Activated T-cell treated with anti-CD3 and anti-CD28 coated beads, Interleukin-2, amount 50 U/mL, for 24 hours (primary cell): ENCODE results near the gene ALDH2.
A peak's percentile ranks its signal among the peaks of the same experiment; 100 is the strongest.
"Not testable (repeated sequence)": the region's sequence is repeated elsewhere in the genome, so short reads cannot be mapped to it uniquely, and the experiment has no call there.

ENCODE experiments used
- DNase-seq: peaks from one replicate; pipeline ENCODE4 v3.0.0-alpha.2; 2020
- H3K27ac Mint-ChIP-seq: 2 replicates; pipeline ENCODE4 v1.8.0; 2020; ENCODE audit warnings: mild to moderate bottlenecking, mixed read lengths
- H3K27me3 Mint-ChIP-seq: 2 replicates; pipeline ENCODE4 v1.8.0; 2020; ENCODE audit warnings: mixed read lengths
- H3K36me3 Mint-ChIP-seq: 2 replicates; pipeline ENCODE4 v1.8.0; 2020; ENCODE audit warnings: low read depth, mixed read lengths
- H3K4me1 Mint-ChIP-seq: 2 replicates; pipeline ENCODE4 v1.8.0; 2020; ENCODE audit warnings: low read depth, mixed read lengths
- H3K4me3 Mint-ChIP-seq: 2 replicates; pipeline ENCODE4 v1.8.0; 2020; ENCODE audit warnings: mild to moderate bottlenecking, moderate library complexity, mixed read lengths
- H3K9me3 Mint-ChIP-seq: 2 replicates; pipeline ENCODE4 v1.8.0; 2020; ENCODE audit warnings: mixed read lengths

ALDH2 gene

GRCh38 chr12:111789779-111790178 lies 23.0 kb downstream of the ALDH2 start:
- Mint-ChIP-seq H3K9me3 (no peaks in the 10 kb centered on the region), H3K4me1 (no peaks in the 10 kb centered on the region), H3K4me3 (no peak overlapping the region), H3K36me3 (no peaks in the 10 kb centered on the region), H3K27me3 (no peaks in the 10 kb centered on the region), H3K27ac (no peak overlapping the region)
- DNase-seq, result no peak

- H3K27me3 Mint-ChIP-seq, result no peaks in the 10 kb centered on the region
- H3K36me3 Mint-ChIP-seq, result no peaks in the 10 kb centered on the region
- no peak overlapping the region for H3K4me3 Mint-ChIP-seq
- H3K27ac Mint-ChIP-seq, result no peak overlapping the region
- no peaks in the 10 kb centered on the region for H3K4me1 Mint-ChIP-seq
- DNase-seq, result no peak
- no peaks in the 10 kb centered on the region for H3K9me3 Mint-ChIP-seq
Observed at GRCh38 chr12:111791507-111791906, 24.8 kb downstream of the ALDH2 start.

- no peaks in the 10 kb centered on the region for H3K4me1 Mint-ChIP-seq
- no peaks in the 10 kb centered on the region for H3K27me3 Mint-ChIP-seq
- H3K9me3 Mint-ChIP-seq, result no peaks in the 10 kb centered on the region
- no peak overlapping the region for H3K27ac Mint-ChIP-seq
- DNase-seq, result no peak
- no peaks in the 10 kb centered on the region for H3K36me3 Mint-ChIP-seq
- no peak overlapping the region for H3K4me3 Mint-ChIP-seq
Observed at GRCh38 chr12:111792155-111792855, 25.6 kb downstream of the ALDH2 start.

- Mint-ChIP-seq H3K4me3 (no peak overlapping the region), H3K27me3 (no peaks in the 10 kb centered on the region), H3K36me3 (no peaks in the 10 kb centered on the region), H3K27ac (no peak overlapping the region), H3K9me3 (no peaks in the 10 kb centered on the region), H3K4me1 (no peaks in the 10 kb centered on the region)
- DNase-seq, result no peak
Observed at GRCh38 chr12:111792856-111793235, 26.1 kb downstream of the ALDH2 start.

GRCh38 chr12:111798182-111798581 lies 31.4 kb downstream of the ALDH2 start:
- H3K4me1 Mint-ChIP-seq, result no peaks in the 10 kb centered on the region
- no peak for DNase-seq
- no peak overlapping the region for H3K27ac Mint-ChIP-seq
- no peak overlapping the region for H3K4me3 Mint-ChIP-seq
- no peaks in the 10 kb centered on the region for H3K36me3 Mint-ChIP-seq
- no peaks in the 10 kb centered on the region for H3K9me3 Mint-ChIP-seq
- no peaks in the 10 kb centered on the region for H3K27me3 Mint-ChIP-seq

GRCh38 chr12:111799758-111800157 lies 33.0 kb downstream of the ALDH2 start:
- H3K27ac Mint-ChIP-seq, result no peak overlapping the region
- H3K36me3 Mint-ChIP-seq, result no peaks in the 10 kb centered on the region
- no peak for DNase-seq
- no peaks in the 10 kb centered on the region for H3K27me3 Mint-ChIP-seq
- H3K4me1 Mint-ChIP-seq, result no peaks in the 10 kb centered on the region
- no peaks in the 10 kb centered on the region for H3K9me3 Mint-ChIP-seq
- H3K4me3 Mint-ChIP-seq, result no peak overlapping the region

GRCh38 chr12:111803038-111803626 lies 36.4 kb downstream of the ALDH2 start:
- Mint-ChIP-seq H3K36me3 (no peaks in the 10 kb centered on the region), H3K9me3 (no peaks in the 10 kb centered on the region), H3K27me3 (no peaks in the 10 kb centered on the region), H3K4me3 (no peak overlapping the region), H3K4me1 (no peaks in the 10 kb centered on the region), H3K27ac (no peak overlapping the region)
- DNase-seq, result no peak

GRCh38 chr12:111803851-111804250 lies 37.1 kb downstream of the ALDH2 start:
- DNase-seq, result no peak
- H3K36me3 Mint-ChIP-seq, result no peaks in the 10 kb centered on the region
- no peaks in the 10 kb centered on the region for H3K27me3 Mint-ChIP-seq
- H3K9me3 Mint-ChIP-seq, result no peaks in the 10 kb centered on the region
- H3K4me1 Mint-ChIP-seq, result no peaks in the 10 kb centered on the region
- H3K27ac Mint-ChIP-seq, result no peak overlapping the region
- H3K4me3 Mint-ChIP-seq, result no peak overlapping the region

GRCh38 chr12:111806304-111806703 lies 39.6 kb downstream of the ALDH2 start:
- Mint-ChIP-seq H3K27me3 (no peaks in the 10 kb centered on the region), H3K9me3 (no peaks in the 10 kb centered on the region), H3K36me3 (no peaks in the 10 kb centered on the region), H3K27ac (no peak overlapping the region), H3K4me3 (no peak overlapping the region), H3K4me1 (no peaks in the 10 kb centered on the region)
- DNase-seq, result no peak

GRCh38 chr12:111807232-111807631 lies 40.5 kb downstream of the ALDH2 start:
- no peaks in the 10 kb centered on the region for H3K27me3 Mint-ChIP-seq
- H3K4me3 Mint-ChIP-seq, result no peak overlapping the region
- DNase-seq, result no peak

GRCh38 chr12:111812881-111813741 lies 46.4 kb downstream of the ALDH2 start:
- H3K4me3 Mint-ChIP-seq, result no peak overlapping the region
- H3K36me3 Mint-ChIP-seq, result no peaks in the 10 kb centered on the region
- no peak overlapping the region for H3K27ac Mint-ChIP-seq
- no peaks in the 10 kb centered on the region for H3K9me3 Mint-ChIP-seq
- no peaks in the 10 kb centered on the region for H3K27me3 Mint-ChIP-seq
- DNase-seq, result peak; percentile 69
- H3K4me1 Mint-ChIP-seq, result peaks cover 6% of the 10 kb centered on the region

More at GRCh38 chr12:111807232-111807631, 40.5 kb downstream of the ALDH2 start:
- Mint-ChIP-seq H3K36me3 (no peaks in the 10 kb centered on the region), H3K4me1 (no peaks in the 10 kb centered on the region), H3K9me3 (no peaks in the 10 kb centered on the region), H3K27ac (no peak overlapping the region)

GRCh38 chr12:111816065-111816615 lies 49.4 kb downstream of the ALDH2 start:
- H3K36me3 Mint-ChIP-seq, result no peaks in the 10 kb centered on the region
- H3K4me1 Mint-ChIP-seq, result peaks cover 6% of the 10 kb centered on the region
- H3K9me3 Mint-ChIP-seq, result no peaks in the 10 kb centered on the region
- DNase-seq, result no peak
- H3K4me3 Mint-ChIP-seq, result no peak overlapping the region
- no peak overlapping the region for H3K27ac Mint-ChIP-seq
- H3K27me3 Mint-ChIP-seq, result no peaks in the 10 kb centered on the region

- DNase-seq, H3K27me3 Mint-ChIP-seq, H3K9me3 Mint-ChIP-seq, H3K27ac Mint-ChIP-seq, H3K4me1 Mint-ChIP-seq, H3K36me3 Mint-ChIP-seq, H3K4me3 Mint-ChIP-seq: not testable (repeated sequence)
Observed at GRCh38 chr12:111816898-111817297, 50.2 kb downstream of the ALDH2 start.

GRCh38 chr12:111818340-111818739 lies 51.6 kb downstream of the ALDH2 start:
- Mint-ChIP-seq H3K4me1 (peaks cover 2% of the 10 kb centered on the region), H3K36me3 (no peaks in the 10 kb centered on the region), H3K27ac (no peak overlapping the region), H3K4me3 (no peak overlapping the region), H3K9me3 (no peaks in the 10 kb centered on the region), H3K27me3 (peaks cover 4% of the 10 kb centered on the region)
- no peak for DNase-seq
